CD14-positive monocyte (primary cell): ENCODE measurements around the gene TKTL1. TPM values are rescaled to one million over a fixed set of nuclear protein-coding genes. Genes with fewer than 3 reads are reported as not detected.

Source experiments
- DNase-seq, 3 donors: peaks; one replicate each; pipeline ENCODE4 v3.0.0-alpha.2; 2011 to 2022
- H2AFZ ChIP-seq: 2 replicates; pipeline ENCODE4 v1.6.0; 2012; ENCODE audit warnings: mild to moderate bottlenecking, low read depth, low read length, inconsistent platforms; ENCODE audit not compliant: insufficient read depth, poor library complexity, severe bottlenecking
- H3K27ac ChIP-seq, 2 donors: 1 replicate in 1 of 2; 2 replicates in 1 of 2; pipeline ENCODE4 v1.5.1; 2012 to 2013; ENCODE audit warnings: low read length in 2 of 2, control low read depth in 1 of 2, inconsistent platforms in 1 of 2, low read depth in 1 of 2, mild to moderate bottlenecking in 1 of 2
- H3K27me3 ChIP-seq, 2 donors: one replicate each; pipeline versions ENCODE4 v1.6.0 to v1.6.1; 2011 to 2013; ENCODE audit warnings: low read length in 2 of 2; ENCODE audit not compliant: control insufficient read depth in 2 of 2, insufficient read depth in 2 of 2
- H3K36me3 ChIP-seq, 2 donors: replicated peaks in 1 of 2; 1 replicate in 1 of 2; 2 replicates in 1 of 2; pipeline versions ENCODE4 v1.5.1 to v1.6.1; 2012 to 2013; ENCODE audit warnings: low read length in 2 of 2, control low read depth in 1 of 2, inconsistent platforms in 1 of 2, mild to moderate bottlenecking in 1 of 2; ENCODE audit not compliant: insufficient read depth in 2 of 2, control insufficient read depth in 1 of 2
- H3K4me1 ChIP-seq, 2 donors: 1 replicate in 1 of 2; 2 replicates in 1 of 2; pipeline versions ENCODE4 v1.5.1 to v1.6.1; 2012 to 2013; ENCODE audit warnings: low read length in 2 of 2, control low read depth in 1 of 2, inconsistent platforms in 1 of 2, mild to moderate bottlenecking in 1 of 2, moderate library complexity in 1 of 2; ENCODE audit not compliant: insufficient read depth in 2 of 2, control insufficient read depth in 1 of 2
- H3K4me2 ChIP-seq: replicated peaks from 2 replicates; pipeline ENCODE3; 2012; ENCODE audit warnings: low read length, moderate library complexity, mild to moderate bottlenecking; ENCODE audit not compliant: poor library complexity, severe bottlenecking; ENCODE audit errors: extremely low read depth
- H3K4me3 ChIP-seq, 3 experiments: fragments of 200-600 bp in 1 of 3; sonication (generic) in 1 of 3; replicated peaks in 1 of 3; 1 replicate in 2 of 3; 2 replicates in 1 of 3; pipeline ENCODE4 v1.5.1; 2011 to 2013; ENCODE audit warnings: low read length in 3 of 3, mild to moderate bottlenecking in 3 of 3, control low read depth in 2 of 3, low read depth in 2 of 3, inconsistent platforms in 1 of 3, moderate library complexity in 1 of 3
- H3K79me2 ChIP-seq: 2 replicates; pipeline ENCODE4 v1.6.0; 2012; ENCODE audit warnings: mild to moderate bottlenecking, control low read depth, inconsistent platforms, low read length, moderate library complexity; ENCODE audit not compliant: insufficient read depth
- H3K9ac ChIP-seq: 2 replicates; pipeline ENCODE4 v1.6.0; 2017; ENCODE audit warnings: low read length, mild to moderate bottlenecking; ENCODE audit not compliant: insufficient read depth, poor library complexity, severe bottlenecking
- H3K9me3 ChIP-seq, 2 donors: replicated peaks in 1 of 2; 1 replicate in 1 of 2; 2 replicates in 1 of 2; pipeline versions ENCODE4 v1.5.1 to v1.6.1; 2012 to 2013; ENCODE audit warnings: low read length in 2 of 2, control low read depth in 1 of 2; ENCODE audit not compliant: control insufficient read depth in 1 of 2, insufficient read depth in 1 of 2
- H4K20me1 ChIP-seq: 2 replicates; pipeline ENCODE4 v1.6.0; 2012; ENCODE audit warnings: mild to moderate bottlenecking, low read length, control low read depth, moderate library complexity; ENCODE audit not compliant: insufficient read depth
- H3K27ac Mint-ChIP-seq, 7 donors: one replicate each; pipeline ENCODE4 v1.8.0; 2020; ENCODE audit warnings: mild to moderate bottlenecking in 7 of 7, mixed read lengths in 7 of 7, moderate library complexity in 6 of 7, inconsistent platforms in 2 of 7
- H3K27me3 Mint-ChIP-seq, 3 donors: one replicate each; pipeline ENCODE4 v1.8.0; 2021 to 2022; ENCODE audit warnings: low read depth in 3 of 3, mild to moderate bottlenecking in 3 of 3, mixed read lengths in 3 of 3, moderate library complexity in 3 of 3, inconsistent platforms in 1 of 3
- H3K36me3 Mint-ChIP-seq, 2 donors: one replicate each; pipeline ENCODE4 v1.8.0; 2020; ENCODE audit warnings: mixed read lengths in 2 of 2, inconsistent platforms in 1 of 2, mild to moderate bottlenecking in 1 of 2
- H3K4me1 Mint-ChIP-seq: one replicate; pipeline ENCODE4 v1.8.0; 2020; ENCODE audit warnings: mild to moderate bottlenecking, mixed read lengths
- H3K4me3 Mint-ChIP-seq, 2 donors: one replicate each; pipeline ENCODE4 v1.8.0; 2020; ENCODE audit warnings: mild to moderate bottlenecking in 2 of 2, mixed read lengths in 2 of 2, moderate library complexity in 1 of 2
- H3K9me3 Mint-ChIP-seq, 7 donors: one replicate each; pipeline ENCODE4 v1.8.0; 2020 to 2022; ENCODE audit warnings: mixed read lengths in 7 of 7, mild to moderate bottlenecking in 6 of 7, moderate library complexity in 6 of 7, inconsistent platforms in 2 of 7
- CTCF ChIP-seq: fragments of 200-600 bp; IDR thresholded peaks from one replicate; pipeline ENCODE4 v1.8.0; 2022; ENCODE audit warnings: antibody characterized with exemption, mild to moderate bottlenecking
- WGBS: methylation state at CpG from one replicate; pipeline ENCODE4 v1.1.5; 2013; ENCODE audit warnings: missing lambda C conversion rate; ENCODE audit not compliant: insufficient coverage; 5-methylcytosine and 5-hydroxymethylcytosine counted together
- intact Hi-C, 2 donors: fragments of 100-400 bp; cut with micrococcal nuclease; formaldehyde crosslinking; loops; one replicate each; pipeline versions ENCODE4 v1.15.0 to v1.15.1; 2023
- polyA plus RNA-seq, 3 donors: library from polyadenylated mRNA; depleted of rRNA in 1 of 3; unstranded in 2 of 3; stranded (reverse) in 1 of 3; fragments of 300-500 nt in 2 of 3; fragments of >200 nt in 1 of 3; fragmentation: Illumina TruSeq in 2 of 3; gene quantifications; 1 replicate in 2 of 3; 2 replicates in 1 of 3; pipeline ENCODE4 v1.2.3, GENCODE V29; 2012 to 2021

Gene TKTL1
- polyA plus RNA-seq, 3 donors: 0.20 to 1.3 (median 0.60) TPM

- peaks cover 3% of the 10 kb centered on the region for H3K79me2 ChIP-seq
- H4K20me1 ChIP-seq: peaks cover 73% of the 10 kb centered on the region
- Mint-ChIP-seq H3K36me3 (peaks cover 44 to 61% of the 10 kb centered on the region in 2 donors), H3K4me3 (no peak overlapping the region), H3K27me3 (peaks cover 0 to 4% (median 0%) of the 10 kb centered on the region in 3 donors), H3K27ac (peak overlapping the region in 5 of 7 donors; percentile 5 to 72 (median 45)), H3K4me1 (peaks cover 21% of the 10 kb centered on the region), H3K9me3 (no peaks in the 10 kb centered on the region)
- H3K9ac ChIP-seq: no peak overlapping the region
- 87% methylated on average over 6 of the region's 15 CpGs for WGBS
- H3K27me3 ChIP-seq: no peaks in the 10 kb centered on the region
- H2AFZ ChIP-seq: no peak overlapping the region
- no peak overlapping the region for H3K4me2 ChIP-seq
- peaks cover 30 to 51% of the 10 kb centered on the region in 2 donors for H3K4me1 ChIP-seq
- DNase-seq: no peak
- intact Hi-C loops: no loop called here
- H3K9me3 ChIP-seq: no peaks in the 10 kb centered on the region
- H3K27ac ChIP-seq: peak overlapping the region; percentile 24 to 34
- H3K36me3 ChIP-seq: peaks cover 67% of the 10 kb centered on the region in 2 donors
- H3K4me3 ChIP-seq: no peak overlapping the region
- TF ChIP-seq CTCF: no peak
Measured at GRCh38 chrX:154349979-154350378, 54.4 kb downstream of the TKTL1 start.

- peaks cover 30 to 51% of the 10 kb centered on the region in 2 donors for H3K4me1 ChIP-seq
- no peak overlapping the region for H3K4me2 ChIP-seq
- peak overlapping the region in 6 of 7 donors; percentile 12 to 72 (median 53) for H3K27ac Mint-ChIP-seq
- H3K27me3 Mint-ChIP-seq: peaks cover 0 to 4% (median 0%) of the 10 kb centered on the region in 3 donors
- WGBS: 88% methylated on average over 5 of the region's 19 CpGs
- peak; percentile 13 for TF ChIP-seq CTCF
- peaks cover 73% of the 10 kb centered on the region in 2 donors for H3K36me3 ChIP-seq
- no peak overlapping the region for H3K9ac ChIP-seq
- peaks cover 44 to 66% of the 10 kb centered on the region in 2 donors for H3K36me3 Mint-ChIP-seq
- no peak overlapping the region for H2AFZ ChIP-seq
- DNase-seq: no peak
- H3K4me3 Mint-ChIP-seq: no peak overlapping the region
- H3K9me3 Mint-ChIP-seq: no peaks in the 10 kb centered on the region
- H3K79me2 ChIP-seq: peaks cover 8% of the 10 kb centered on the region
- peak overlapping the region in 1 of 2 donors; percentile 34 for H3K27ac ChIP-seq
- H3K4me1 Mint-ChIP-seq: peaks cover 21% of the 10 kb centered on the region
- H3K4me3 ChIP-seq: no peak overlapping the region
- intact Hi-C loops: no loop called here
- H3K9me3 ChIP-seq: no peaks in the 10 kb centered on the region
- no peaks in the 10 kb centered on the region for H3K27me3 ChIP-seq
- H4K20me1 ChIP-seq: peaks cover 80% of the 10 kb centered on the region
Measured at GRCh38 chrX:154350429-154351182, 55.0 kb downstream of the TKTL1 start.
